Neural cell (in vitro differentiated cells): ENCODE data around the gene ZNF263. TPM values are rescaled to one million over a fixed set of nuclear protein-coding genes. Genes with fewer than 3 reads are reported as not detected.

Source experiments
- H2AFZ ChIP-seq: fragments of 200-600, 300-800 bp; sonication (generic), shearing (Covaris generic); 2 replicates; pipeline ENCODE4 v1.6.0; 2014; ENCODE audit warnings: low read depth, mild to moderate bottlenecking, antibody characterized with exemption, low read length, moderate library complexity
- H3F3A ChIP-seq: fragments of 200-600 bp; shearing (Covaris generic); 2 replicates; pipeline ENCODE4 v1.6.1; 2016; ENCODE audit warnings: mild to moderate bottlenecking, moderate library complexity, mixed read lengths, antibody characterized with exemption, low read length; ENCODE audit not compliant: insufficient read depth, poor library complexity, severe bottlenecking
- H3K27ac ChIP-seq: fragments of 200-600, 300-800 bp; sonication (generic), shearing (Covaris generic); 2 replicates; pipeline ENCODE4 v1.5.1; 2014; ENCODE audit warnings: mild to moderate bottlenecking, low read length, moderate library complexity
- H3K27me3 ChIP-seq: fragments of 300-800, 200-600 bp; sonication (generic), shearing (Covaris generic); 2 replicates; pipeline ENCODE4 v1.6.0; 2014; ENCODE audit warnings: mild to moderate bottlenecking, low read depth, low read length, moderate library complexity; ENCODE audit not compliant: insufficient read depth
- H3K36me3 ChIP-seq: fragments of 300-800, 200-600 bp; sonication (generic), shearing (Covaris generic); 2 replicates; pipeline ENCODE4 v1.5.1; 2014; ENCODE audit warnings: mild to moderate bottlenecking, antibody characterized with exemption, low read length, moderate library complexity; ENCODE audit not compliant: insufficient read depth
- H3K4me2 ChIP-seq: fragments of 300-800, 200-600 bp; sonication (generic), shearing (Covaris generic); 2 replicates; pipeline ENCODE4 v1.6.0; 2014; ENCODE audit warnings: mild to moderate bottlenecking, low read length
- H3K4me3 ChIP-seq: fragments of 300-800, 200-600 bp; sonication (generic), shearing (Covaris generic); 2 replicates; pipeline ENCODE4 v1.5.1; 2014; ENCODE audit warnings: mild to moderate bottlenecking, low read length, moderate library complexity
- H3K79me2 ChIP-seq: fragments of 200-600 bp; shearing (Covaris generic); replicated peaks from 2 replicates; pipeline ENCODE4 v1.6.0; 2014; ENCODE audit warnings: mild to moderate bottlenecking, low read length, moderate library complexity; ENCODE audit not compliant: insufficient read depth
- H3K9ac ChIP-seq: fragments of 300-800, 200-600 bp; sonication (generic), shearing (Covaris generic); 2 replicates; pipeline ENCODE4 v1.6.1; 2016; ENCODE audit warnings: mild to moderate bottlenecking, low read length, mixed read lengths
- H3K9me2 ChIP-seq: fragments of 200-600 bp; shearing (Covaris generic); 2 replicates; pipeline ENCODE4 v1.6.1; 2016; ENCODE audit warnings: mild to moderate bottlenecking, low read length, mixed read lengths; ENCODE audit not compliant: insufficient read depth
- H3K9me3 ChIP-seq: fragments of 200-600, 300-800 bp; sonication (generic), shearing (Covaris generic); 2 replicates; pipeline ENCODE4 v1.6.1; 2016; ENCODE audit warnings: mild to moderate bottlenecking, mixed run types, low read length, moderate library complexity, mixed read lengths
- H4K20me1 ChIP-seq: fragments of 200-600 bp; shearing (Covaris generic); 2 replicates; pipeline ENCODE4 v1.6.1; 2016; ENCODE audit warnings: mild to moderate bottlenecking, mixed run types; ENCODE audit not compliant: insufficient read depth
- EP300 ChIP-seq: fragments of 450-650 bp; conservative IDR thresholded peaks from 2 replicates; pipeline ENCODE4 v1.6.1; 2014; ENCODE audit warnings: antibody characterized with exemption, mild to moderate bottlenecking, moderate library complexity; ENCODE audit not compliant: poor library complexity, severe bottlenecking
- EZH2 ChIP-seq: fragments of 200-600, 300-800 bp; shearing (Covaris generic), sonication (generic); IDR thresholded peaks from 2 replicates; pipeline ENCODE4 v1.6.1; 2014; ENCODE audit warnings: antibody characterized with exemption, low read length, borderline replicate concordance, mild to moderate bottlenecking; ENCODE audit not compliant: insufficient read depth, poor library complexity, severe bottlenecking
- MXI1 ChIP-seq: fragments of 450-650 bp; conservative IDR thresholded peaks from 2 replicates; pipeline ENCODE4 v1.6.1; 2014; ENCODE audit warnings: antibody characterized with exemption, mild to moderate bottlenecking; ENCODE audit not compliant: poor library complexity, severe bottlenecking
- POLR2AphosphoS5 ChIP-seq: IDR thresholded peaks from 2 replicates; pipeline ENCODE4 v1.6.1; 2012
- RAD21 ChIP-seq: fragments of 450-650 bp; conservative IDR thresholded peaks from 2 replicates; pipeline ENCODE4 v1.6.1; 2014; ENCODE audit warnings: antibody characterized with exemption, mild to moderate bottlenecking, moderate library complexity
- SMC3 ChIP-seq: fragments of 450-650 bp; conservative IDR thresholded peaks from 2 replicates; pipeline ENCODE4 v1.6.1; 2014; ENCODE audit warnings: antibody characterized with exemption, mild to moderate bottlenecking, moderate library complexity; ENCODE audit not compliant: poor library complexity
- TAF1 ChIP-seq: IDR thresholded peaks from 2 replicates; pipeline ENCODE4 v1.6.1; 2012; ENCODE audit warnings: low read depth
- polyA plus RNA-seq: library from polyadenylated mRNA; depleted of rRNA; stranded (reverse); fragments of >200 nt; gene quantifications from 2 replicates; pipeline ENCODE4 v1.2.3, GENCODE V29; 2014
- TF ChIP-seq, protein P1 (sequence below): IDR thresholded peaks from 2 replicates; pipeline ENCODE4 v1.6.1; 2012; ENCODE audit warnings: borderline replicate concordance
- TF ChIP-seq, protein P2 (sequence below): fragments of 450-650 bp; IDR thresholded peaks from 2 replicates; pipeline ENCODE4 v1.5.1; 2014; ENCODE audit warnings: antibody characterized with exemption, mild to moderate bottlenecking, moderate library complexity; ENCODE audit not compliant: poor library complexity, severe bottlenecking

The ZNF263 gene
- polyA plus RNA-seq, 1 donor from 2014 or later = 65.4 TPM

DNA sequence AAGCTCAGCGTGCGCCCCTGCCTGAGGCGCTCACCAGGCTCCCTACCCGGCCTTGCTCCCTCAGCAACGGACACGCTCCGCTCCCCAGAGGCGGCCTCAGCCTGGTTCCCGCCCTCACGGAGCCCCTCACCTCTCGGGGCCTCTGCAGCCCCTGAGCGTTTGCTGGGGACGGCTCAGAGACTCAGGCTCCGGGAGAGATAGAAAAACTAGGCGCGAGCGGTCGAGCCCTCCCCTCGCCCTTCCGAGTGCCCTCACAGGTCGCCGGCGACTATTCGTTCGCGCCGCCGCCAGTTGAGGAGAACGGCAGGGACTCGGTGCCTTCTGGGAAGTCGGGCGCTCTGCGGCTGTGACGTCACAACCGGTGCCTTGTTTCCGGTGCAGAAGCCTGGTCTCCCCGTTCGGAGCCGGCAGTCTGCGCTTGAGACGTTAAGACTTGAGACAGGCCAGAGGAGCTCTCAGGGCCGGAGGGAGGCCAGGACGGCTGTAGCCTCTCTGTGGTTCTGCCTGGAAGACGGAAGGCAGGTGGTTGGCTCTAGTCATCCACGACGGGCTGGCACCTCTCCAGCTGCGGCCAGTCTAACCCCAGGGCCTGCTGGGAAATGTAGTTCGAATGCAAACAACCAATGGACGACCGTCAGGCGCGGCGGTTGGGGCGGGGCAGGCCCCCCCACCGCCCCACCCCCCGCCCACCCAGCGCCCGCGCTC lies 48.3 kb upstream of the ZNF263 start, which contains the start of gene ZNF200:
Gene ZNF200 (minus strand): TSS at position 302 of the 705 bp plus-strand sequence. CDS start 1,403 bp downstream, outside the sequence.
- H4K20me1 ChIP-seq = no peaks in the 10 kb centered on the region
- no peaks in the 10 kb centered on the region for H3K9me2 ChIP-seq
- H3K4me3 ChIP-seq = peak within 1 kb of the TSS; percentile 100
- peak within 1 kb of the TSS; percentile 89 for H3K9ac ChIP-seq
- H3K4me2 ChIP-seq = peak within 1 kb of the TSS; percentile 81
- peak within 1 kb of the TSS; percentile 94 for H3K27ac ChIP-seq
- no peaks in the 10 kb centered on the region for H3F3A ChIP-seq
- H3K27me3 ChIP-seq = no peaks in the 10 kb centered on the region
- peaks cover 8% of the 10 kb centered on the region for H3K79me2 ChIP-seq
- H2AFZ ChIP-seq = peak within 1 kb of the TSS; percentile 83
- H3K9me3 ChIP-seq = peaks cover 2% of the 10 kb centered on the region
- TF ChIP-seq, protein P1, sequence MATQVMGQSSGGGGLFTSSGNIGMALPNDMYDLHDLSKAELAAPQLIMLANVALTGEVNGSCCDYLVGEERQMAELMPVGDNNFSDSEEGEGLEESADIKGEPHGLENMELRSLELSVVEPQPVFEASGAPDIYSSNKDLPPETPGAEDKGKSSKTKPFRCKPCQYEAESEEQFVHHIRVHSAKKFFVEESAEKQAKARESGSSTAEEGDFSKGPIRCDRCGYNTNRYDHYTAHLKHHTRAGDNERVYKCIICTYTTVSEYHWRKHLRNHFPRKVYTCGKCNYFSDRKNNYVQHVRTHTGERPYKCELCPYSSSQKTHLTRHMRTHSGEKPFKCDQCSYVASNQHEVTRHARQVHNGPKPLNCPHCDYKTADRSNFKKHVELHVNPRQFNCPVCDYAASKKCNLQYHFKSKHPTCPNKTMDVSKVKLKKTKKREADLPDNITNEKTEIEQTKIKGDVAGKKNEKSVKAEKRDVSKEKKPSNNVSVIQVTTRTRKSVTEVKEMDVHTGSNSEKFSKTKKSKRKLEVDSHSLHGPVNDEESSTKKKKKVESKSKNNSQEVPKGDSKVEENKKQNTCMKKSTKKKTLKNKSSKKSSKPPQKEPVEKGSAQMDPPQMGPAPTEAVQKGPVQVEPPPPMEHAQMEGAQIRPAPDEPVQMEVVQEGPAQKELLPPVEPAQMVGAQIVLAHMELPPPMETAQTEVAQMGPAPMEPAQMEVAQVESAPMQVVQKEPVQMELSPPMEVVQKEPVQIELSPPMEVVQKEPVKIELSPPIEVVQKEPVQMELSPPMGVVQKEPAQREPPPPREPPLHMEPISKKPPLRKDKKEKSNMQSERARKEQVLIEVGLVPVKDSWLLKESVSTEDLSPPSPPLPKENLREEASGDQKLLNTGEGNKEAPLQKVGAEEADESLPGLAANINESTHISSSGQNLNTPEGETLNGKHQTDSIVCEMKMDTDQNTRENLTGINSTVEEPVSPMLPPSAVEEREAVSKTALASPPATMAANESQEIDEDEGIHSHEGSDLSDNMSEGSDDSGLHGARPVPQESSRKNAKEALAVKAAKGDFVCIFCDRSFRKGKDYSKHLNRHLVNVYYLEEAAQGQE = peak; percentile 68
- TF ChIP-seq EP300 = peak; percentile 42
- TF ChIP-seq RAD21 = peak; percentile 56
- peak; percentile 63 for TF ChIP-seq SMC3
- TF ChIP-seq TAF1 = peak; percentile 31
- no peak for TF ChIP-seq EZH2
- TF ChIP-seq POLR2AphosphoS5 = peak; percentile 83
- peak; percentile 85 for TF ChIP-seq MXI1
- TF ChIP-seq, protein P2, sequence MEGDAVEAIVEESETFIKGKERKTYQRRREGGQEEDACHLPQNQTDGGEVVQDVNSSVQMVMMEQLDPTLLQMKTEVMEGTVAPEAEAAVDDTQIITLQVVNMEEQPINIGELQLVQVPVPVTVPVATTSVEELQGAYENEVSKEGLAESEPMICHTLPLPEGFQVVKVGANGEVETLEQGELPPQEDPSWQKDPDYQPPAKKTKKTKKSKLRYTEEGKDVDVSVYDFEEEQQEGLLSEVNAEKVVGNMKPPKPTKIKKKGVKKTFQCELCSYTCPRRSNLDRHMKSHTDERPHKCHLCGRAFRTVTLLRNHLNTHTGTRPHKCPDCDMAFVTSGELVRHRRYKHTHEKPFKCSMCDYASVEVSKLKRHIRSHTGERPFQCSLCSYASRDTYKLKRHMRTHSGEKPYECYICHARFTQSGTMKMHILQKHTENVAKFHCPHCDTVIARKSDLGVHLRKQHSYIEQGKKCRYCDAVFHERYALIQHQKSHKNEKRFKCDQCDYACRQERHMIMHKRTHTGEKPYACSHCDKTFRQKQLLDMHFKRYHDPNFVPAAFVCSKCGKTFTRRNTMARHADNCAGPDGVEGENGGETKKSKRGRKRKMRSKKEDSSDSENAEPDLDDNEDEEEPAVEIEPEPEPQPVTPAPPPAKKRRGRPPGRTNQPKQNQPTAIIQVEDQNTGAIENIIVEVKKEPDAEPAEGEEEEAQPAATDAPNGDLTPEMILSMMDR = no peak
- H3K36me3 ChIP-seq = peaks cover 23% of the 10 kb centered on the region

DNA sequence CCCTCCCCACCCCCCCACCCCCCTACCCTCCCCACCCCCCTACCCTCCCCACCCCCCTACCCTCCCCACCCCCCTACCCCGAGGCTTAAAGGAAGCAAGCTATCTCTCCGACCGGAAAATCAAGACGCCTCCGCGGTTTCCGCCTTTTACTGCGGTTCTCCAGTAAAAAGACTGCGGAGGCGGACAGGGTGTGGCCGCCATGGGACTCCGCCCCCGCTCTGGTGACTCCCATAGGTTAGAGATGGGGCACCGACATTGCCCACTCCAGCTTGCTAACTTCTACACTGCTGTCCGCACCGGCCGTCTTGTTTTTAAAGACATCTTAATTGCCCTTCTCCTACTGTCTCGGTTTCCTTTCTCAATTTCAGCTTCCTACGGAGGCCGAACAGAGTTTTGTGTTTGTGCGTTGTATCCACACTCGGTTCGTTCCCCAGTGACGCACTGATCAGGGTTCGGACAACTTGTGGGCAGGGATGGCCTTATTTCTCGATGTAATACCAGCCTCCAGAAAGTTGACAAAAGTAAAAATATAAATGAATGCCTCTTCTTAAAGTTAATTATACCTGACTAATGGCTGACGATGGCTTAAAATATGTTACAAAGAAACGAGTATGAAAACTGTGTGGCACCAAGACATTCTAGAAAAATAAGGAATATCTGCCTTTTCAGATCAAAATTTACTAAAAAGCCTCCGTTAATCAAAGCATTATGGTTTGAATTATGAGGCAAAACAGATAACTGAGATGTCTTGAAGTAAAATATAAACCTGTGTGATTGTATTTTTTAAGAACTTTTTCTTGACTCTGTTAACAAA lies 47.2 kb upstream of the ZNF263 start:
- Histone ChIP-seq H3K36me3 (peaks cover 17% of the 10 kb centered on the region), H3K27ac (no peak overlapping the region), H3K4me3 (no peak overlapping the region), H3K9me2 (no peaks in the 10 kb centered on the region), H2AFZ (no peak overlapping the region), H3F3A (no peaks in the 10 kb centered on the region), H3K9me3 (peaks cover 2% of the 10 kb centered on the region), H3K27me3 (no peaks in the 10 kb centered on the region), H3K79me2 (peaks cover 8% of the 10 kb centered on the region), H4K20me1 (no peaks in the 10 kb centered on the region), H3K9ac (no peak overlapping the region), H3K4me2 (no peak overlapping the region)
- no peak for TF ChIP-seq SMC3
- no peak for TF ChIP-seq POLR2AphosphoS5
- no peak for TF ChIP-seq EZH2
- TF ChIP-seq, protein P2 = no peak
- TF ChIP-seq, protein P1 = no peak
- no peak for TF ChIP-seq RAD21
- no peak for TF ChIP-seq MXI1
- TF ChIP-seq TAF1 = no peak
- TF ChIP-seq EP300 = no peak
